GM10248 (cell line): ENCODE results near the gene LRRN3.

Experiments used
- CTCF ChIA-PET: fragments of 300-600 bp; sonication (Branson Sonifier 250); formaldehyde crosslinking; extraction: SDS; loops from one replicate; lab custom pipeline; 2021; ENCODE audit warnings: antibody characterized with exemption; lab: Yijun Ruan, JAX
- POLR2A ChIA-PET: fragments of 350-650 bp; sonication (Branson Sonifier 250); formaldehyde crosslinking; extraction: SDS; loops from one replicate; lab custom pipeline; 2020; ENCODE audit warnings: antibody characterized with exemption; lab: Yijun Ruan, JAX
- DNase-seq: peaks from one replicate; pipeline ENCODE4 v3.0.0; 2012; ENCODE audit errors: extremely low spot score
- TF ChIP-seq, protein P1 (sequence below): IDR thresholded peaks from 2 replicates; pipeline ENCODE4 v1.5.1; 2012; ENCODE audit warnings: mild to moderate bottlenecking, low read depth; ENCODE audit errors: extremely low read depth, missing control alignments, control extremely low read depth

LRRN3 gene

DNA sequence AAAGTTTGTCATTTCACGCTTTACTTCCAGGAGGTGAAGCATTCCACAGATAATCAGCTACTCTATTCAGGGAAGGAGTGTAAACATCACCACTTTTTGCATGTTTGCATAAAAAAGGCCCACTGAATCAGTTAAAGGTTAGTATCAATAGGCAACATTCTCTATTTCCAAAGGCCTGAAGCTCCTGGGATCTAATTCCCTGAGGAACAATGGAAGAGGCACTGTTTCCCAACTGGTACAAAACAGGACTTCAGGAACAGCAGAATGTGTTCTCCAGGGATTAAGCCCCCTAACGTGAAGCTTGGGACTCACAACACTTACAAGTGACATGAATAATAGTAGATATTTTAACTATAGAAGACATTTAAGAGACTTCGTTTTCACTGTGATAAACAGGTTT lies 6.1 kb downstream of the LRRN3 start:
- ChIA-PET CTCF (interaction anchor here (1.0 to 4.1 kb wide), 2 partner anchors 9 to 14 kb away, joined by 4 to 19 read pairs; no protein-coding TSS in a partner anchor), POLR2A (no interaction called here)
- DNase-seq, result no peak
- TF ChIP-seq, protein P1, sequence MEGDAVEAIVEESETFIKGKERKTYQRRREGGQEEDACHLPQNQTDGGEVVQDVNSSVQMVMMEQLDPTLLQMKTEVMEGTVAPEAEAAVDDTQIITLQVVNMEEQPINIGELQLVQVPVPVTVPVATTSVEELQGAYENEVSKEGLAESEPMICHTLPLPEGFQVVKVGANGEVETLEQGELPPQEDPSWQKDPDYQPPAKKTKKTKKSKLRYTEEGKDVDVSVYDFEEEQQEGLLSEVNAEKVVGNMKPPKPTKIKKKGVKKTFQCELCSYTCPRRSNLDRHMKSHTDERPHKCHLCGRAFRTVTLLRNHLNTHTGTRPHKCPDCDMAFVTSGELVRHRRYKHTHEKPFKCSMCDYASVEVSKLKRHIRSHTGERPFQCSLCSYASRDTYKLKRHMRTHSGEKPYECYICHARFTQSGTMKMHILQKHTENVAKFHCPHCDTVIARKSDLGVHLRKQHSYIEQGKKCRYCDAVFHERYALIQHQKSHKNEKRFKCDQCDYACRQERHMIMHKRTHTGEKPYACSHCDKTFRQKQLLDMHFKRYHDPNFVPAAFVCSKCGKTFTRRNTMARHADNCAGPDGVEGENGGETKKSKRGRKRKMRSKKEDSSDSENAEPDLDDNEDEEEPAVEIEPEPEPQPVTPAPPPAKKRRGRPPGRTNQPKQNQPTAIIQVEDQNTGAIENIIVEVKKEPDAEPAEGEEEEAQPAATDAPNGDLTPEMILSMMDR, result no peak

DNA sequence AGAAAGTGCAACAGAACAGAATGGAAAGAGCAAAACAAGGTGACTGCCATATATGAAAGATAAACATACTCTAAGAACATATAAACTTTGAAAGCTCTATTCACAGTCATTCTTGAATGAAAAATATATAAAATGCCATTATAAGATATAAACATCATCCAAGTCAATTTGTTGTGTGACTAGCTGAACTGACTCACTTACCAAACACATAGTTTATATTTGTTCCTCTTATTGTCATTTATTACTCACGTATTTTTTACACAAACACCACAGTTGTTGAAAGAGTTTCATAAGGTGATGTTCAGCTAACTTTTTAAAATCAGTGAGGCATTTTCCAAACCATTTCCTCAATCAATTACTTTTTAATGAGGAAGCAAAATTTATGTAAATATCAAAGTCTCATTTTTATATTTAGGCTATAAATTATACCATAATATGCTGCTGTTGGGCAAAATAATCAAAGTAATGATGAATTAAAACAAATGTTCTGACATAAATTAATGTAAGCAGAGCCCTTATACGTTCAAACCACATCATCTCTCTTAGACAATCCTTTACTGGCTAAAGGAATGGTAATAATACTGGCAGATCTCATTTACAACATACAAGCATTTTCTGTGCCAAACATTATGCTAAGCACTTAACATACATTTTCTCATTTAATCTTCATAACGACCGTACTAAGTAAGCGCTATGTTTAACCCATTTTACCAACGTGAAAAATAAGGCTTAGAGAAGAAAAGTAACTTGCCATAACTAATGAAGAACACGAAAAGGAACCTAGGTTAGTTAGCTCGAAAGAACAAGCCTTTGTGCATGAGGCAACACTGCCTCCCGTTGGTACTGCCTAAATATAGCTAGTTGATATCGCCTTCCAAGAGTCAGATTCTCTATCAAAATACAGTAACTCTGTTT lies 7.3 kb downstream of the LRRN3 start:
- no peak for DNase-seq
- POLR2A ChIA-PET, result no interaction called here
- CTCF ChIA-PET, result interaction anchor here (0.6 to 4.1 kb wide), 19 partner anchors 10 to 1619 kb away, joined by 3 to 19 read pairs (median 5); no protein-coding TSS in a partner anchor
- TF ChIP-seq, protein P1, result peak; percentile 59

DNA sequence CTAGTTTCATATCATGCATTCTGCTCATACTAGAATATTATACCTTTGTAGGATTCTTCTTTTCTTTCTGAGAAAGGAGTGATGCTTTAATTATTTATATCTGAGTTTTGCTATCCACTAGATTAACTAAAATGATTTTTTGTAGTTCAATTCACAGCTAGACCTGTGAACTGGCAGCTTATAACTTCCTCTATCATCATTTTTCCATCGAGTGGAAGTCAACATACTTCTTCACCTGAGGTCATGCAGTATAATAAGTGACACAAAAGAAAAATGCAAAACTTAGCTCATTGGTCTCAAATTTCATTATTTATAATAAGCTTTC lies 8.0 kb downstream of the LRRN3 start:
- DNase-seq, result no peak
- POLR2A ChIA-PET, result no interaction called here
- TF ChIP-seq, protein P1, result no peak
- CTCF ChIA-PET, result interaction anchor here (0.9 to 4.1 kb wide), 18 partner anchors 9 to 1619 kb away, joined by 3 to 19 read pairs (median 5); no protein-coding TSS in a partner anchor

DNA sequence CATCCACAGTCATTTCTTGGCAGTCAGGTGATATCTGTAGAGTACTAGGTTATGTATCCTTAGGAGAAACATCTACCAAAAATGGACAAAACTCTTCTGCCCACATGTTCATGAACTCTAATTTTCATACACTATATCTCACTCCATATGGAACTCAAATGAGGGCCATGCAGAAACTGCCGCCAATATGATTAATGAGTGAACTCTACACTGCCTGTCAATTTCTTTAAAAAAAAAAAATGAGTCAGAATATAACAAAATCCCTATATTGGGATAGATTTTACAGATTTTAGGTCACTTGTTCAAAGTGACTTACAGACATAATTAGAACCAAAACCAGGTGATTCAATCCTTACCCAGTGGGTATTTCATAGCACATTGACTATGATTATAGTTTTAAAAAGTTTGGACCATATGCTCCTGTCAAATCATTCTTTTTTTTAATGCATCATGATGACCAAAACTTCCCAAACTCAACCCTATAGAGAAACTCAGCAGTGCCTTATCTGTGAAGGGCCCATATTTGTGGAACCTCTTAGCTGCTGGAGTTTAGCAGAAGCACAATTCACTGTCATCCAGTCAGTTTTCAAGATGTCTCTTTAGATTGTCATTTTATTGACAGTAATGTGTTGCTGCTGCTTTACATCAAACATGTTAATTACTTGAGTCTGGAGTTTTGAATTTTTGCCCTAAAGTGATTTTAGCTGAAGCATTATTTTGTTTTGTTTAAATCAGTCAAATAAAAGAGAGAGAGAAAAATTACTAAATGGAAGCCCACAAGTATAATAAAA lies 11.1 kb downstream of the LRRN3 start:
- no peak for DNase-seq
- ChIA-PET POLR2A (no interaction called here), CTCF (no interaction called here)
- TF ChIP-seq, protein P1, result no peak

DNA sequence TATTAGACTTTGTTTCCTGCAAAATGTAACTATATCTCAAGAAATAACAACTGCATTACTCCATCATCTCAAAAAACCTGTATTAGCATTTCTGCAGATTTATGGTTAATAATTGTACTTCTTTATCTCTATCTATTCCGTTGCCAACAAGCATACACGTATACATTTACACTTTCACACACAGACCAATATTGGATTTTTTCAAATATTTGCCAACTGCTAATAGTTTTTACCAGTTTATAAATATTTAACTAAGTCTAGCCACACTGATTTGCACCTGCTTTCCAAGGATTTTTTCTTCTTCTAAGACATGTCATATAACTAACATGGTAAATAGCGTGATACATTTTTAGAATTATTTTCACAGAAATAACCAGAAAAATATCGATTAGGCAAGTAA lies 12.2 kb downstream of the LRRN3 start:
- no peak for DNase-seq
- TF ChIP-seq, protein P1, result no peak
- POLR2A ChIA-PET, result no interaction called here
- CTCF ChIA-PET, result no interaction called here

DNA sequence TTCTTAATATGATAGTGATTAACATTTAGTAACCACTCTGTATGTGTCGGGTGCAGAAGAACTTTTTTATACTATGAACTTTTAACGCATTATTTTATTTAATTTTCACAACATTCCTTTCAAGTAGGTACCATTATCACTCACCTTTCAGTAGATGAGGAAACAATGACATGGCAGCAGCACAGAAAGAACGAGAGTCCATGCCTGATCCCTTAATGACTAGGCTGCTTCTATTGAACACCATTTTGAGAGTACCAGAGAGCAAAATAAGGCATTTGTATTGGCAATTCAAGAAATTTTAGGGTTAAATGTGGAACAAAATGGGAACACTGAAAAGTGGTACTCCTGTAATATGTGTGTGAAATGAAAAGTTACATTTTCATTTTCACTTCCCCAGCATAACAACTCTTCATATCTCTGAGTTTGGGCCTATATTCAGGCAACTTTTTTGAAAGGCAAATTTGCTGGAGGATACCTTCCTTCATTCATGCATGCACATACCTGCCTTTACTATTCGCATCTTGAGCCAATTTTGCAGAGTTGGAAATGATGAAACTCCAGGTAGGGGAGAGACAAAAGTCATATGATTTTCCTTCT lies 12.8 kb downstream of the LRRN3 start:
- TF ChIP-seq, protein P1, result no peak
- no peak for DNase-seq
- ChIA-PET CTCF (interaction anchor here (1.6 kb wide), 2 partner anchors 8 to 29 kb away, joined by 3 to 4 read pairs; no protein-coding TSS in a partner anchor), POLR2A (no interaction called here)
